OCI-LY1 (cell line): ENCODE measurements around the gene SNTG2.

ENCODE experiments used
- H2AFZ ChIP-seq: fragments of 200-600 bp; sonication (generic), shearing (Covaris generic); 2 replicates; pipeline ENCODE4 v1.6.0; 2014; ENCODE audit warnings: antibody characterized with exemption, mild to moderate bottlenecking, low read length
- H3F3A ChIP-seq: fragments of 200-600 bp; sonication (generic), shearing (Covaris generic); 2 replicates; pipeline ENCODE4 v1.6.0; 2014; ENCODE audit warnings: mild to moderate bottlenecking, antibody characterized with exemption, low read length, moderate library complexity; ENCODE audit not compliant: insufficient read depth
- H3K27ac ChIP-seq: fragments of 200-600 bp; sonication (generic); 2 replicates; pipeline ENCODE4 v1.5.1; 2014; ENCODE audit warnings: low read length, mixed run types, mild to moderate bottlenecking, low read depth; ENCODE audit not compliant: poor library complexity, severe bottlenecking
- H3K27me3 ChIP-seq: fragments of 200-600 bp; sonication (generic); 2 replicates; pipeline ENCODE4 v1.6.0; 2014; ENCODE audit warnings: antibody characterized with exemption, mild to moderate bottlenecking, low read length, moderate library complexity; ENCODE audit not compliant: insufficient read depth
- H3K36me3 ChIP-seq: fragments of 200-600 bp; sonication (generic); 2 replicates; pipeline ENCODE4 v1.6.1; 2014; ENCODE audit warnings: mild to moderate bottlenecking, antibody characterized with exemption, low read length, moderate library complexity, mixed read lengths; ENCODE audit not compliant: insufficient read depth
- H3K4me1 ChIP-seq: fragments of 200-600 bp; sonication (generic); 2 replicates; pipeline ENCODE4 v1.5.1; 2014; ENCODE audit warnings: mild to moderate bottlenecking, low read length, moderate library complexity; ENCODE audit not compliant: insufficient read depth, severe bottlenecking
- H3K4me2 ChIP-seq: fragments of 200-600 bp; sonication (generic), shearing (Covaris generic); 2 replicates; pipeline ENCODE4 v1.6.1; 2014; ENCODE audit warnings: low read length
- H3K4me3 ChIP-seq: fragments of 200-600 bp; sonication (generic); 2 replicates; pipeline ENCODE4 v1.5.1; 2014; ENCODE audit warnings: low read length, low read depth, mild to moderate bottlenecking, mixed read lengths; ENCODE audit not compliant: poor library complexity, severe bottlenecking
- H3K79me2 ChIP-seq: fragments of 200-600 bp; shearing (Covaris generic); 2 replicates; pipeline ENCODE4 v1.6.1; 2016; ENCODE audit warnings: mixed run types, low read length, mixed read lengths; ENCODE audit not compliant: insufficient read depth
- H3K9ac ChIP-seq: fragments of 200-600 bp; sonication (generic), shearing (Covaris generic); 2 replicates; pipeline ENCODE4 v1.6.1; 2014; ENCODE audit warnings: mild to moderate bottlenecking, low read length, mixed read lengths
- H3K9me2 ChIP-seq: fragments of 200-600 bp; sonication (generic), shearing (Covaris generic); 2 replicates; pipeline ENCODE4 v1.6.1; 2014; ENCODE audit warnings: low read depth, mild to moderate bottlenecking, low read length, mixed read lengths
- H3K9me3 ChIP-seq: fragments of 200-600 bp; shearing (Covaris generic); 2 replicates; pipeline ENCODE4 v1.6.1; 2014; ENCODE audit warnings: low read length, mixed read lengths
- H4K20me1 ChIP-seq: fragments of 200-600 bp; sonication (generic), shearing (Covaris generic); 2 replicates; pipeline ENCODE4 v1.6.0; 2016; ENCODE audit warnings: mild to moderate bottlenecking, low read length; ENCODE audit not compliant: insufficient read depth
- EZH2 ChIP-seq: fragments of 200-600 bp; sonication (generic), shearing (Covaris generic); IDR thresholded peaks from 2 replicates; pipeline ENCODE4 v1.8.0; 2017; ENCODE audit warnings: borderline replicate concordance, mixed run types, mild to moderate bottlenecking, antibody characterized with exemption, low read length, moderate library complexity, mixed read lengths
- TF ChIP-seq, protein P1 (sequence below): fragments of 200-600 bp; sonication (generic), shearing (Covaris generic); IDR thresholded peaks from 2 replicates; pipeline ENCODE4 v1.5.1; 2017; ENCODE audit warnings: mild to moderate bottlenecking, antibody characterized with exemption, low read length, moderate library complexity, mixed read lengths

SNTG2 gene

DNA sequence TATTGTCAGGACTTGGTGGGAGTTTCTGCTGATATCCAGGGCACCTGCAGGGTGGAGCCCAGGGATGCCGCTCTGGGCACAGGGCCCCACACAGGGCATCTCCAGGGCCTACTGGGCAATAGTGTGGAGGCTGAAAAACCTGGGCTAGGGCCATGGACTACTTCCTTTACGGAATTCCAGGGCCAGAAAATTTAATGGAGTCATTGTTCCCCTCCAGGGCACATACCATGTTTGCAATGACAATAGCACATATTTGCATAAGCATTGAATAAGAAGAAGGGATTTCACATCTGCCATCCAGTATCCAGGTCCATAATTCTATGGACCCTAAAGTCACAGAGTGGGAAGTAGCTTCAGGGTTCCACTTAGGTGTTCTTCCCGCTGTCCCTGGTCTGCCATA lies 358.9 kb downstream of the SNTG2 start:
- H3F3A ChIP-seq: no peaks in the 10 kb centered on the region
- no peaks in the 10 kb centered on the region for H3K27me3 ChIP-seq
- no peak overlapping the region for H2AFZ ChIP-seq
- H3K9me3 ChIP-seq: no peaks in the 10 kb centered on the region
- H4K20me1 ChIP-seq: no peaks in the 10 kb centered on the region
- no peak overlapping the region for H3K4me3 ChIP-seq
- no peaks in the 10 kb centered on the region for H3K4me1 ChIP-seq
- TF ChIP-seq, protein P1, sequence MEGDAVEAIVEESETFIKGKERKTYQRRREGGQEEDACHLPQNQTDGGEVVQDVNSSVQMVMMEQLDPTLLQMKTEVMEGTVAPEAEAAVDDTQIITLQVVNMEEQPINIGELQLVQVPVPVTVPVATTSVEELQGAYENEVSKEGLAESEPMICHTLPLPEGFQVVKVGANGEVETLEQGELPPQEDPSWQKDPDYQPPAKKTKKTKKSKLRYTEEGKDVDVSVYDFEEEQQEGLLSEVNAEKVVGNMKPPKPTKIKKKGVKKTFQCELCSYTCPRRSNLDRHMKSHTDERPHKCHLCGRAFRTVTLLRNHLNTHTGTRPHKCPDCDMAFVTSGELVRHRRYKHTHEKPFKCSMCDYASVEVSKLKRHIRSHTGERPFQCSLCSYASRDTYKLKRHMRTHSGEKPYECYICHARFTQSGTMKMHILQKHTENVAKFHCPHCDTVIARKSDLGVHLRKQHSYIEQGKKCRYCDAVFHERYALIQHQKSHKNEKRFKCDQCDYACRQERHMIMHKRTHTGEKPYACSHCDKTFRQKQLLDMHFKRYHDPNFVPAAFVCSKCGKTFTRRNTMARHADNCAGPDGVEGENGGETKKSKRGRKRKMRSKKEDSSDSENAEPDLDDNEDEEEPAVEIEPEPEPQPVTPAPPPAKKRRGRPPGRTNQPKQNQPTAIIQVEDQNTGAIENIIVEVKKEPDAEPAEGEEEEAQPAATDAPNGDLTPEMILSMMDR: no peak
- no peak for TF ChIP-seq EZH2
- H3K36me3 ChIP-seq: no peaks in the 10 kb centered on the region
- no peaks in the 10 kb centered on the region for H3K9me2 ChIP-seq
- H3K27ac ChIP-seq: no peak overlapping the region
- no peak overlapping the region for H3K4me2 ChIP-seq
- H3K79me2 ChIP-seq: no peaks in the 10 kb centered on the region
- H3K9ac ChIP-seq: no peak overlapping the region

DNA sequence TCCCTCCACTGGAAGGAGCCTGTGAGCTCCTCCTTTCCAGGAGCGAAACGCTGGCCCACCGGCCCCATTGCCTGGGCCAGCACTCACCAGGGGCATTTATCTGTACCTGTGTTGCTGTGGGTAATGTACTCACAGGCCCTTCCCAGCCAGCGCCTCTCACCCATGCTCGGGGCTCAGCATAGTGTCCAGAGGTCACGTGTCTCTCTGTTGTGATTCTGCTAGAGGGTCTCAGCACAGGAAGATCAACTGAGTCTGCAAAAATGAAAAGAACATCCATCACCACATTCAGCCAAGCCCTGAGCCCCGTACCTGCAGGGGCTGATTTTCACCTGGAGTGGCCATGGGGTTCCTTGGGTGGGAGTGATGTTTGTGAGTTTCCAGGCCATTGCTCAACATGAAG lies 359.6 kb downstream of the SNTG2 start:
- Histone ChIP-seq H3K27me3 (no peaks in the 10 kb centered on the region), H4K20me1 (no peaks in the 10 kb centered on the region), H3K4me2 (no peak overlapping the region), H3K36me3 (no peaks in the 10 kb centered on the region), H3K9me3 (no peaks in the 10 kb centered on the region), H3K9ac (no peak overlapping the region), H3K79me2 (no peaks in the 10 kb centered on the region), H3F3A (no peaks in the 10 kb centered on the region), H3K4me3 (no peak overlapping the region), H2AFZ (no peak overlapping the region), H3K9me2 (no peaks in the 10 kb centered on the region), H3K4me1 (no peaks in the 10 kb centered on the region), H3K27ac (no peak overlapping the region)
- no peak for TF ChIP-seq EZH2
- TF ChIP-seq, protein P1: no peak

DNA sequence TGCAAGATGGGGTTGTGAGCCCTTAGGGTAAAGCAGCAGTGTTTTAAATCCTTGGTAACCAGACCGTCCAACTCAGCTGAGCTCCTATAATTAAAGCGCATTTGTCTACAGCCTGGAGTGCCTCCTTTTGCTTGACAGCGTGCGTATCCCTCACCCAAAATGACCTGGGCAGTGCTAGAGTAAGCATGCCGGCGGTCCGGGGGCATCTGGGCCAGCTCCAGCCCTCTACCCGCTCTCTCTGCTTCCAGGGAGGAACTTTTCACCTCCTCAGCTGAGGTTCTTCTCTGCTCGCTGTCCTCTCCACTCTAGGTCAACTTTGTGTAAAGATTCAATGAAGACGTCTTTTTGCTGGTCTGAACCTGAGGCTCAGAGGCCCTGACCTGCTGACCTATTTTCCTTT lies 360.2 kb downstream of the SNTG2 start:
- no peaks in the 10 kb centered on the region for H3F3A ChIP-seq
- H3K27me3 ChIP-seq: no peaks in the 10 kb centered on the region
- H3K27ac ChIP-seq: no peak overlapping the region
- no peaks in the 10 kb centered on the region for H3K4me1 ChIP-seq
- H3K9ac ChIP-seq: no peak overlapping the region
- H2AFZ ChIP-seq: no peak overlapping the region
- H3K79me2 ChIP-seq: no peaks in the 10 kb centered on the region
- no peaks in the 10 kb centered on the region for H3K9me2 ChIP-seq
- no peak overlapping the region for H3K4me2 ChIP-seq
- H3K4me3 ChIP-seq: no peak overlapping the region
- H3K36me3 ChIP-seq: no peaks in the 10 kb centered on the region
- no peaks in the 10 kb centered on the region for H4K20me1 ChIP-seq
- H3K9me3 ChIP-seq: no peaks in the 10 kb centered on the region
- TF ChIP-seq EZH2: no peak
- TF ChIP-seq, protein P1: no peak
